ENCODE results near the gene FSTL4. TPM values are rescaled to one million over a fixed set of nuclear protein-coding genes. Genes with fewer than 3 reads are reported as not detected.

Gene FSTL4
- polyA plus RNA-seq, 1 of the 3 experiments (the other 2 are of a cell fraction): not detected

GRCh38 chr5:133225671-133226152 lies 386.6 kb downstream of the FSTL4 start:
- Histone ChIP-seq H3K4me2 (no peak overlapping the region), H3K36me3 (replicated peaks in 1 of 2; ENCODE audit: control insufficient read depth in 1 of 2, insufficient read depth in 2 of 2, low read length in 1 of 2) (no peaks in the 10 kb centered on the region), H3K4me1 (ENCODE audit: control insufficient read depth in 1 of 2, insufficient read depth in 2 of 2, low read depth in 1 of 2, low read length in 1 of 2) (peaks cover 0 to 3% of the 10 kb centered on the region in 2 experiments; a peak in 2 of 4 replicates), H3K27me3 (ENCODE audit: insufficient read depth) (no peaks in the 10 kb centered on the region), H3K9ac (no peak overlapping the region), H2AFZ (ENCODE audit: low read depth) (no peak overlapping the region), H3K79me2 (ENCODE audit: insufficient read depth) (no peaks in the 10 kb centered on the region), H3K9me2 (no peaks in the 10 kb centered on the region), H3K9me3 (no peaks in the 10 kb centered on the region), H4K20me1 (ENCODE audit: insufficient read depth) (no peaks in the 10 kb centered on the region), H3F3A (replicated peaks; ENCODE audit: insufficient read depth) (no peaks in the 10 kb centered on the region), H3K4me3 (ENCODE audit: low read depth in 2 of 2, low read length in 1 of 2) (no peak overlapping the region), H3K27ac (ENCODE audit: low read depth in 2 of 2, low read length in 1 of 2) (no peak overlapping the region)
- ChIA-PET POLR2A (no interaction called here), CTCF (interaction anchor here (1.6 kb wide), 1 partner anchor 11 kb away, joined by 3 read pairs; no protein-coding TSS in a partner anchor)
- WGBS (ENCODE audit: low lambda C conversion rate): 48% methylated on average over 7 of the region's 7 CpGs
- TF ChIP-seq FOXM1 (IDR thresholded peaks at IDR 0.05; ENCODE audit: low read depth): no peak
- no peak for TF ChIP-seq EP300 (IDR thresholded peaks at IDR 0.05; ENCODE audit: borderline replicate concordance in 1 of 2, low read depth in 1 of 2, low read length in 1 of 2)
- TF ChIP-seq USF1 (IDR thresholded peaks at IDR 0.05; ENCODE audit: borderline replicate concordance, low read depth): no peak
- no peak for TF ChIP-seq SMC3 (IDR thresholded peaks at IDR 0.05; ENCODE audit: low read depth, low read length)
- TF ChIP-seq FOSL2 (IDR thresholded peaks at IDR 0.05; ENCODE audit: borderline replicate concordance, low read depth): no peak
- no peak for TF ChIP-seq YY1 (IDR thresholded peaks at IDR 0.05; ENCODE audit: low read depth)
- TF ChIP-seq EZH2phosphoT487 (IDR thresholded peaks at IDR 0.05; ENCODE audit: borderline replicate concordance, low read depth): no peak
- TF ChIP-seq CHD2 (IDR thresholded peaks at IDR 0.05; ENCODE audit: low read length, partially characterized antibody): no peak
- no peak for TF ChIP-seq RFX5 (IDR thresholded peaks at IDR 0.05; ENCODE audit: low read length)
- TF ChIP-seq REST (IDR thresholded peaks at IDR 0.05; ENCODE audit: low read depth, low read length): no peak
- DNase-seq: no peak

GRCh38 chr5:133222979-133223378 lies 389.4 kb downstream of the FSTL4 start:
- Histone ChIP-seq H3K27me3 (ENCODE audit: insufficient read depth) (no peaks in the 10 kb centered on the region), H3K4me3 (ENCODE audit: low read depth in 2 of 2, low read length in 1 of 2) (no peak overlapping the region), H3K27ac (ENCODE audit: low read depth in 2 of 2, low read length in 1 of 2) (no peak overlapping the region), H3K9ac (no peak overlapping the region), H3K9me2 (no peaks in the 10 kb centered on the region), H4K20me1 (ENCODE audit: insufficient read depth) (no peaks in the 10 kb centered on the region), H3K9me3 (no peaks in the 10 kb centered on the region), H3K4me1 (ENCODE audit: control insufficient read depth in 1 of 2, insufficient read depth in 2 of 2, low read depth in 1 of 2, low read length in 1 of 2) (peaks cover 0 to 3% of the 10 kb centered on the region in 2 experiments; a peak in 2 of 4 replicates), H3F3A (replicated peaks; ENCODE audit: insufficient read depth) (no peaks in the 10 kb centered on the region), H3K4me2 (no peak overlapping the region), H3K36me3 (replicated peaks in 1 of 2; ENCODE audit: control insufficient read depth in 1 of 2, insufficient read depth in 2 of 2, low read length in 1 of 2) (no peaks in the 10 kb centered on the region), H2AFZ (ENCODE audit: low read depth) (no peak overlapping the region), H3K79me2 (ENCODE audit: insufficient read depth) (no peaks in the 10 kb centered on the region)
- WGBS (ENCODE audit: low lambda C conversion rate): 69% methylated on average over 7 of the region's 8 CpGs
- CTCF ChIA-PET: interaction anchor here (1.2 kb wide), 1 partner anchor 64 kb away, joined by 3 read pairs; no protein-coding TSS in a partner anchor
- DNase-seq: no peak
- POLR2A ChIA-PET: no interaction called here
- TF ChIP-seq EZH2phosphoT487 (IDR thresholded peaks at IDR 0.05; ENCODE audit: borderline replicate concordance, low read depth) (no peak), CTCF (IDR thresholded peaks at IDR 0.05) (no peak), FOXJ3 (CRISPR knock-in tag; IDR thresholded peaks at IDR 0.05) (no peak), PBX3 (IDR thresholded peaks at IDR 0.05) (no peak), RCOR1 (IDR thresholded peaks at IDR 0.05; ENCODE audit: low read length) (no peak), FOSL2 (IDR thresholded peaks at IDR 0.05; ENCODE audit: borderline replicate concordance, low read depth) (no peak), POLR2AphosphoS5 (IDR thresholded peaks at IDR 0.05; ENCODE audit: low read depth, low read length) (no peak), CHD2 (IDR thresholded peaks at IDR 0.05; ENCODE audit: low read length, partially characterized antibody) (no peak)

All from SK-N-SH (cell line).